ENCODE results near the gene PRKCQ.

The PRKCQ gene

DNA sequence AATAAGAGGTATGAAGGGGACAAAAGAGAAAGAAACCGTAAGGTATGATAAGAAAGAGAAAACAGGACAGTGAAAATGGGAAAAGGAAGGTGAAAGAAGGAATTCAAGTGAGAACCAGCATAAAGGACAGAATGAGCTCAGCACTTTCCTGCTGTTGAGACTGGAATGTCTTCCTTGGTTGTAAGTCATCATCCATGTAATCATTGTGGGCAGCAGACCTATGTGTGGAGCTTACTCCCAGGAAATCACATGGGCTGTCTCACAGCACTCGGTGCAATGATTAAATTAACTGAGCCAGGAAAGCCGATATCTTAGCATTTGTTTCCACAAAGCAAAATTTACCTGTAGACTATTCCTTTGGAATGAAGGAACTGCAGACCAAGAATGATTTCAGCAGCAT, 118.1 kb downstream of the PRKCQ start:
- no peaks in the 10 kb centered on the region for H3K27me3 ChIP-seq (ENCODE audit: insufficient read depth, poor library complexity, severe bottlenecking)
- no peak overlapping the region for H3K4me3 ChIP-seq (ENCODE audit: severe bottlenecking)
- ATAC-seq (ENCODE audit: low read depth) (no peak), DNase-seq (ENCODE audit: low spot score) (no peak)
- TF ChIP-seq, protein P1, sequence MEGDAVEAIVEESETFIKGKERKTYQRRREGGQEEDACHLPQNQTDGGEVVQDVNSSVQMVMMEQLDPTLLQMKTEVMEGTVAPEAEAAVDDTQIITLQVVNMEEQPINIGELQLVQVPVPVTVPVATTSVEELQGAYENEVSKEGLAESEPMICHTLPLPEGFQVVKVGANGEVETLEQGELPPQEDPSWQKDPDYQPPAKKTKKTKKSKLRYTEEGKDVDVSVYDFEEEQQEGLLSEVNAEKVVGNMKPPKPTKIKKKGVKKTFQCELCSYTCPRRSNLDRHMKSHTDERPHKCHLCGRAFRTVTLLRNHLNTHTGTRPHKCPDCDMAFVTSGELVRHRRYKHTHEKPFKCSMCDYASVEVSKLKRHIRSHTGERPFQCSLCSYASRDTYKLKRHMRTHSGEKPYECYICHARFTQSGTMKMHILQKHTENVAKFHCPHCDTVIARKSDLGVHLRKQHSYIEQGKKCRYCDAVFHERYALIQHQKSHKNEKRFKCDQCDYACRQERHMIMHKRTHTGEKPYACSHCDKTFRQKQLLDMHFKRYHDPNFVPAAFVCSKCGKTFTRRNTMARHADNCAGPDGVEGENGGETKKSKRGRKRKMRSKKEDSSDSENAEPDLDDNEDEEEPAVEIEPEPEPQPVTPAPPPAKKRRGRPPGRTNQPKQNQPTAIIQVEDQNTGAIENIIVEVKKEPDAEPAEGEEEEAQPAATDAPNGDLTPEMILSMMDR (IDR thresholded peaks at IDR 0.05; ENCODE audit: poor library complexity, severe bottlenecking): no peak
- no peaks in the 10 kb centered on the region for H3K4me1 ChIP-seq (ENCODE audit: insufficient read depth, poor library complexity, severe bottlenecking)
- H3K27ac ChIP-seq (ENCODE audit: poor library complexity, severe bottlenecking): no peak overlapping the region
- H3K9me3 ChIP-seq (ENCODE audit: severe bottlenecking): no peaks in the 10 kb centered on the region
- H3K36me3 ChIP-seq (ENCODE audit: low read depth): no peaks in the 10 kb centered on the region

DNA sequence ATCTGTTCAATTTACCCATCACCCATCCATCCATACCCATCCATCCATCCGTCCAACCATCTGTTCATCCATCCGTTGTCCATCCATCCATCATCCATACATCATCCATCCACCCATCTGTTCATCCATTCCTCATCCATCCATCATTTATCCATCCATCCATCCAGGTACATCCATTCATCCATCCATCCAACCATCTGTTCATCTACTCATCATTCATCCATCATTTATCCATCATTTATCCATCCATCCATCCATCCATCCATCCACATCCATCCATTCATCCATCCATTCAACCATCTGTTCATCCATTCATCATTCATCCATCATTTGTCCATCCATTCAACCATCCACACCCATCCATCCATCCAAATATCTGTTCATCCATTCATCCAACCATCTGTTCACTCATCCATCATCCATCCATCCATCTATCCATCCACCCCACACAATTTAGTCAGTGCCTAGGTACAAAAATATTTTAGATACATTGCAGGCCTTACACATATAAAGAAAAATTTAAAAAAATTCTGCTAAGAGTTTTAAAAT, 119.1 kb downstream of the PRKCQ start:
- no peaks in the 10 kb centered on the region for H3K9me3 ChIP-seq (ENCODE audit: severe bottlenecking)
- TF ChIP-seq, protein P1 (IDR thresholded peaks at IDR 0.05; ENCODE audit: poor library complexity, severe bottlenecking): no peak

DNA sequence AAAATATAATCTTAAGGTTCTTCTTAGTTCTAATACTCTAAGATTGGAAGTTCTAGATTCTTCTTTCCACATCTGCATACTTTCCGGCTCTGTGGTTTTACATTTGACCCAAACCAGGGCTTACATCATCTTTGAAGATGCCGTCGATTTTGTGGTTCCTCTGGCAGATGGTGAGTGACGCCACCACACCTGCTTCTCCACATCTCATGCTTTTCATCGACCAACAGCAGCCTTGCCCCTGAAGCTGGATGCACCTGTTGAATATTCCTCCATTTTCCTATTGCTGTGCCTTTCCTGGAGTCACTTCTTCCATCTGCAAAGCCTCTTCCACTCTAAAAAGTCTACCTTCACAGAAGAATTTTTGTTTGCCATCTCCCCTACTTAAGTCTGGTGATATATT, 121.3 kb downstream of the PRKCQ start:
- ATAC-seq (ENCODE audit: low read depth): no peak
- H3K36me3 ChIP-seq (ENCODE audit: low read depth): no peaks in the 10 kb centered on the region
- DNase-seq (ENCODE audit: low spot score): no peak

More for the DNA sequence above, 119.1 kb downstream of the PRKCQ start:
- no peaks in the 10 kb centered on the region for H3K27me3 ChIP-seq (ENCODE audit: insufficient read depth, poor library complexity, severe bottlenecking)
- no peaks in the 10 kb centered on the region for H3K4me1 ChIP-seq (ENCODE audit: insufficient read depth, poor library complexity, severe bottlenecking)
- H3K27ac ChIP-seq (ENCODE audit: poor library complexity, severe bottlenecking): no peak overlapping the region
- ATAC-seq (ENCODE audit: low read depth) (no peak), DNase-seq (ENCODE audit: low spot score) (no peak)
- no peaks in the 10 kb centered on the region for H3K36me3 ChIP-seq (ENCODE audit: low read depth)
- H3K4me3 ChIP-seq (ENCODE audit: severe bottlenecking): no peak overlapping the region

DNA sequence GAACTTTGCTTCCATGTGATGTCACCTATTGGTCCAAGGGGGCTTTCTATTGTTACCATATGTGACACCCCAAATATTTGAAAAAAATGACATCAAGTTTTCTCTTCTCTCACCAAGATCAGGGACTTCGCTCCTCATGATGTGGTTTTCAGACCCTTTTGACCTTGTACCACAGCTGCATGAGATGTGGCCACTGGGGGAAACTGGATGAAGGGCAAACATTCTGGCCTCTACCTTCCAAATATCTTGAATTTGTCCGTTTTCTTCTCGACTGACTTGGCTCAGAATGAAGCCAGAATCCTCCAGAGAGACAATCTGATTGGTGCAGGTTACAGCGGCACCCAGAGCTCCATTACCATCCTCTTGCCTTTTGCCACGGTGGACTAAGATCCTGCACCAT, 122.7 kb downstream of the PRKCQ start:
- no peaks in the 10 kb centered on the region for H3K4me1 ChIP-seq (ENCODE audit: insufficient read depth, poor library complexity, severe bottlenecking)

More for the DNA sequence above, 121.3 kb downstream of the PRKCQ start:
- TF ChIP-seq, protein P1 (IDR thresholded peaks at IDR 0.05; ENCODE audit: poor library complexity, severe bottlenecking): no peak
- no peak overlapping the region for H3K27ac ChIP-seq (ENCODE audit: poor library complexity, severe bottlenecking)
- no peaks in the 10 kb centered on the region for H3K9me3 ChIP-seq (ENCODE audit: severe bottlenecking)
- H3K4me1 ChIP-seq (ENCODE audit: insufficient read depth, poor library complexity, severe bottlenecking): no peaks in the 10 kb centered on the region
- no peak overlapping the region for H3K4me3 ChIP-seq (ENCODE audit: severe bottlenecking)
- no peaks in the 10 kb centered on the region for H3K27me3 ChIP-seq (ENCODE audit: insufficient read depth, poor library complexity, severe bottlenecking)

DNA sequence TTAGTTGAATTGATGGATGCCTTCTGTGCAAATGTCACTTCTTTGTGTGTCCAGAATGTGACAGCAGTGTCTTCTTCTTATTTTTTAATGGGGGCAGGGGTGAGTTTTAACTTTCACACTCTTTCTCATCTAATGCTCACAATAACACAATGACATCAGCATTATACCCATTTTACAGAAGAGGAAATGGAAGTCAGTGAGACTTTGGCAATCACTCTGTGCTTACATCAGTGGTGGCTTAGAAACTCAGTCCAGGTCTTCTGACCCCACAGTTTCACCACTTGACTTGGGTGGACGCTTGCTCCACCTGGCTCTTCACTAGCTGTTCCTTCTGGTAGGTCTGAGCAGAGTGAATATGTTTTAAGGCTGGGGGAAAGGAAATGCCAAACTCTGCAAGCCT, 124.0 kb downstream of the PRKCQ start:
- Histone ChIP-seq H3K36me3 (ENCODE audit: low read depth) (no peaks in the 10 kb centered on the region), H3K9me3 (ENCODE audit: severe bottlenecking) (no peaks in the 10 kb centered on the region), H3K27ac (ENCODE audit: poor library complexity, severe bottlenecking) (no peak overlapping the region), H3K27me3 (ENCODE audit: insufficient read depth, poor library complexity, severe bottlenecking) (no peaks in the 10 kb centered on the region), H3K4me1 (ENCODE audit: insufficient read depth, poor library complexity, severe bottlenecking) (no peaks in the 10 kb centered on the region), H3K4me3 (ENCODE audit: severe bottlenecking) (no peak overlapping the region)
- DNase-seq (ENCODE audit: low spot score) (no peak), ATAC-seq (ENCODE audit: low read depth) (no peak)
- TF ChIP-seq, protein P1 (IDR thresholded peaks at IDR 0.05; ENCODE audit: poor library complexity, severe bottlenecking): no peak

More for the DNA sequence above, 122.7 kb downstream of the PRKCQ start:
- Histone ChIP-seq H3K27ac (ENCODE audit: poor library complexity, severe bottlenecking) (no peak overlapping the region), H3K27me3 (ENCODE audit: insufficient read depth, poor library complexity, severe bottlenecking) (no peaks in the 10 kb centered on the region), H3K36me3 (ENCODE audit: low read depth) (no peaks in the 10 kb centered on the region), H3K4me3 (ENCODE audit: severe bottlenecking) (no peak overlapping the region), H3K9me3 (ENCODE audit: severe bottlenecking) (no peaks in the 10 kb centered on the region)
- ATAC-seq (ENCODE audit: low read depth): no peak
- TF ChIP-seq, protein P1 (IDR thresholded peaks at IDR 0.05; ENCODE audit: poor library complexity, severe bottlenecking): no peak
- no peak for DNase-seq (ENCODE audit: low spot score)
